Kidney (tissue), 14 donors: ENCODE data around the gene VPS18. TPM values are rescaled to one million over a fixed set of nuclear protein-coding genes. Genes with fewer than 3 reads are reported as not detected.

ENCODE experiments used
- DNase-seq, 5 donors: peaks; one replicate each; pipeline ENCODE4 v3.0.0-alpha.2; 2013 to 2020
- FAIRE-seq: peaks from 2 replicates; lab custom pipeline; 2012; peaks lifted over from hg19 to GRCh38; lab: Jason Lieb, UNC
- H3K27ac ChIP-seq, 2 donors: one replicate each; pipeline ENCODE4 v1.7.0; 2013; ENCODE audit warnings: low read depth in 2 of 2, low read length in 2 of 2, inconsistent platforms in 1 of 2
- H3K27me3 ChIP-seq: one replicate; pipeline ENCODE4 v1.7.1; 2013; ENCODE audit warnings: low read length, inconsistent platforms; ENCODE audit not compliant: control insufficient read depth, insufficient read depth
- H3K36me3 ChIP-seq, 3 donors: one replicate each; pipeline versions ENCODE4 v1.7.0 to v1.7.1; 2013; ENCODE audit warnings: low read length in 3 of 3, control low read depth in 1 of 3, inconsistent platforms in 1 of 3; ENCODE audit not compliant: insufficient read depth in 3 of 3, control insufficient read depth in 2 of 3
- H3K4me1 ChIP-seq, 3 donors: one replicate each; pipeline versions ENCODE4 v1.7.0 to v1.7.1; 2013; ENCODE audit warnings: low read length in 3 of 3, inconsistent platforms in 1 of 3, low read depth in 1 of 3; ENCODE audit not compliant: control insufficient read depth in 2 of 3, insufficient read depth in 2 of 3
- H3K4me3 ChIP-seq, 3 donors: one replicate each; pipeline versions ENCODE4 v1.7.0 to v1.8.1; 2013; ENCODE audit warnings: low read length in 3 of 3, control low read depth in 1 of 3, inconsistent platforms in 1 of 3
- H3K9ac ChIP-seq, 3 donors: one replicate each; pipeline versions ENCODE4 v1.7.0 to v1.7.1; 2013; ENCODE audit warnings: low read length in 3 of 3, control low read depth in 1 of 3, inconsistent platforms in 1 of 3
- H3K9me3 ChIP-seq, 3 donors: one replicate each; pipeline versions ENCODE4 v1.7.0 to v1.7.1; 2013; ENCODE audit warnings: low read length in 3 of 3, control low read depth in 1 of 3, inconsistent platforms in 1 of 3; ENCODE audit not compliant: control insufficient read depth in 2 of 3, insufficient read depth in 1 of 3
- intact Hi-C: fragments of 100-400 bp; cut with DNase I; formaldehyde crosslinking; loops from one replicate; pipeline ENCODE4 v1.11.1; 2022
- polyA plus RNA-seq: library from polyadenylated mRNA; stranded (reverse); fragments of 350-450 nt; fragmentation: Illumina TruSeq; extraction: RNeasy Lipid Tissue Mini Kit (QIAGEN cat#74804); gene quantifications from one replicate; pipeline ENCODE4 v1.2.3, GENCODE V29; 2014; ENCODE audit warnings: low read depth, low replicate concordance; ENCODE audit not compliant: insufficient read depth
- total RNA-seq: library from RNA; stranded (reverse); fragmentation: NEBNext Ultra II Directional; extraction: Animal tissue kit (Norgen Biotek cat#: 25700); gene quantifications from one replicate; pipeline ENCODE4 v1.2.1, GENCODE V29; 2021
- TF ChIP-seq, protein P1 (sequence below): IDR thresholded peaks from 3 replicates; pipeline ENCODE4 v1.5.1; 2012; ENCODE audit warnings: mild to moderate bottlenecking, moderate library complexity, borderline replicate concordance; ENCODE audit not compliant: insufficient read depth; ENCODE audit errors: extremely low read depth
- donor health status: control.
- donor health status: control.
- donor health status: control.
- donor health status: control.
- donor health status: control.
- donor health status: DM: yes; HTN: yes; CAD: no.
- donor health status: Normal renal cell carcinoma (clear cell type).

The VPS18 gene
- total and polyA plus RNA-seq, 2 donors from 2014 or later, result 21.9 to 28.1 TPM

DNA sequence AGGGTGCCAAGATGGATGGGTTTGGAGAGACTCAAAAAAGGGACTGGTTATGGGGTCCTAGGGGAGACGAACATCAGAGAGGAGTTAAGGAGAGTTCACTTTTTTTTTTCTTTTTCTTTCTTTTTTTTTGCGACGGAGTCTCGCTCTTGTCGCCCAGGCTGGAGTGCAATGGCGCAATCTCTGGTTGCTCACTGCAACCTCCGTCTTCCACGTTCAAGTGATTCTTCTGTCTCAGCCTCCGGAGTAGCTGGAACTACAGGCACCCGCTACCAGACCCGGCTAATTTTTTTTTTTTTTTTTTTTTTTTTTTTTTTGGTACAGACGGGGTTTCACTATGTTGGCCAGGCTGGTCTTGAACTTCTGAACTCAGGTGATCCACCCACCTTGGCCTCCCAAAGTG, 49.2 kb upstream of the VPS18 start:
- H3K4me3 ChIP-seq, result peak overlapping the region; percentile 54 to 67 (median 65)
- H3K9ac ChIP-seq, result peak overlapping the region; percentile 39 to 82 (median 71)
- peak overlapping the region; percentile 89 to 93 for H3K27ac ChIP-seq
- H3K9me3 ChIP-seq, result no peaks in the 10 kb centered on the region
- intact Hi-C loops, result no loop called here
- peaks cover 2 to 32% (median 26%) of the 10 kb centered on the region in 3 donors for H3K4me1 ChIP-seq
- H3K27me3 ChIP-seq, result no peaks in the 10 kb centered on the region
- peaks cover 0 to 3% (median 0%) of the 10 kb centered on the region in 3 donors for H3K36me3 ChIP-seq
- DNase-seq (no peak), FAIRE-seq (no peak)
- TF ChIP-seq, protein P1, sequence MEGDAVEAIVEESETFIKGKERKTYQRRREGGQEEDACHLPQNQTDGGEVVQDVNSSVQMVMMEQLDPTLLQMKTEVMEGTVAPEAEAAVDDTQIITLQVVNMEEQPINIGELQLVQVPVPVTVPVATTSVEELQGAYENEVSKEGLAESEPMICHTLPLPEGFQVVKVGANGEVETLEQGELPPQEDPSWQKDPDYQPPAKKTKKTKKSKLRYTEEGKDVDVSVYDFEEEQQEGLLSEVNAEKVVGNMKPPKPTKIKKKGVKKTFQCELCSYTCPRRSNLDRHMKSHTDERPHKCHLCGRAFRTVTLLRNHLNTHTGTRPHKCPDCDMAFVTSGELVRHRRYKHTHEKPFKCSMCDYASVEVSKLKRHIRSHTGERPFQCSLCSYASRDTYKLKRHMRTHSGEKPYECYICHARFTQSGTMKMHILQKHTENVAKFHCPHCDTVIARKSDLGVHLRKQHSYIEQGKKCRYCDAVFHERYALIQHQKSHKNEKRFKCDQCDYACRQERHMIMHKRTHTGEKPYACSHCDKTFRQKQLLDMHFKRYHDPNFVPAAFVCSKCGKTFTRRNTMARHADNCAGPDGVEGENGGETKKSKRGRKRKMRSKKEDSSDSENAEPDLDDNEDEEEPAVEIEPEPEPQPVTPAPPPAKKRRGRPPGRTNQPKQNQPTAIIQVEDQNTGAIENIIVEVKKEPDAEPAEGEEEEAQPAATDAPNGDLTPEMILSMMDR, result no peak

DNA sequence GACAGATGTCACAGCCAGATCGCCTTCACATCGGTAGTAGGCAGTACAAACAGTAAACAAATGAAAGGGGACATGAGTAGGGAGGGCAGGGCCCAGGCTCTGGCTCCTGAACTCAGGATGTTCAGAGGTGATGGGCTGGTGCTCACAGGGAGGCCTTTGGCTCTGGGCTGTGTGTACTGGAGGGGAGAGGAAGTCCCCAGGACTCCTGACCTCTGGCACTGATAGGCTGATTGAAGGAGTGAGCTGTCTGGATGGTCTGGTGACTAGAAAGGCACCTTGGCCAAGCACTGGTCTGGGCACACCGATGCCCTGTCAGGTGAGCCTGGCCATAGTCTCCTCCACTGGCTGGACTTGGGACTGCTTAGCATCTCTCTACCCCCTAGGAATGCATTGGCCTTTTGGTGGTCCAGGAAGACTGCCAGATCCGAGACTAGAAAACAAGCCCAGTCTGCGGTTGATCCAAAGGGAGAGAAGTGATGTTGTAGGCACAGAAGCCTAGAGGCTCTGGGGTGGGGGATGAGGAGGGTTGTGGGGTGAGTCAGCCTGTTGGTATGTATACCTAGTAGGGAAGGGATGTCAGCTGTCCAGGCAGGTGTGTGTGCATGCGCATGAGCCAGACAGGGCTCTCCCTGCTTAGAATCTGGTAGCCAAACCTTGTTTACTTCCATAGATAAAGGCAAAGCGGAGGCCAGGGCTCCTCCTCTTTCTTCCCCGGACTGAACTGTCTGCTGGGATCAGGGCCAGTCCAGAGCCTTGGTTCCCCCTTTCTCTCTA, 48.6 kb upstream of the VPS18 start:
- no peaks in the 10 kb centered on the region for H3K9me3 ChIP-seq
- intact Hi-C loops, result no loop called here
- peak overlapping the region; percentile 89 to 93 for H3K27ac ChIP-seq
- H3K4me1 ChIP-seq, result peaks cover 2 to 32% (median 26%) of the 10 kb centered on the region in 3 donors
- no peak for FAIRE-seq
- no peaks in the 10 kb centered on the region for H3K27me3 ChIP-seq
- TF ChIP-seq, protein P1, result no peak
- H3K9ac ChIP-seq, result peak overlapping the region in 2 of 3 donors; percentile 76 to 82
- peaks cover 0 to 2% (median 0%) of the 10 kb centered on the region in 3 donors for H3K36me3 ChIP-seq
- H3K4me3 ChIP-seq, result peak overlapping the region; percentile 36 to 67 (median 54)
- peak in 2 of 5 donors; percentile 49 to 82 for DNase-seq

DNA sequence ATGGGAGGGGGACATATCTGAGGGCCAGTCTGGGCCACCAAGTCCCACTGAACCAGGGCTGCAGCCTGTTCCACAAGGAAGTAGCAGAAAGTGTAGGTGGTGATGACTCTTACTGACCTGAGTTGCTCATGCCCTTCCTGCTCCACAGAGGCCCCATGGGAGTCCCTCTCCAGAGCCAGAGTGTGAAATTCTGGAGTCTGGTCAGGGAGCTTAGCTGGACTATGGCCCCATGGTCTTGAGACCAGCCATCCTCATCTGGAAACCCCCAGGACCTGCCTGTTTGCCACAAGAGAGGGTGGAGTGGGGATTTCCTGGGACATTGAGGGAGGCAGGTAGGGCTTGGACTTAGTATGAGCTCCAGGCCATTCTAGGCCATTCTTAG, 47.4 kb upstream of the VPS18 start:
- Histone ChIP-seq H3K4me3 (peak overlapping the region; percentile 3 to 67 (median 13)), H3K27me3 (no peaks in the 10 kb centered on the region), H3K9me3 (no peaks in the 10 kb centered on the region), H3K4me1 (peaks cover 2 to 32% (median 26%) of the 10 kb centered on the region in 3 donors), H3K36me3 (peaks cover 0 to 2% (median 0%) of the 10 kb centered on the region in 3 donors), H3K9ac (peak overlapping the region in 2 of 3 donors; percentile 46 to 82), H3K27ac (peak overlapping the region; percentile 89 to 93)
- DNase-seq, result no peak
- TF ChIP-seq, protein P1, result no peak
- no peak for FAIRE-seq
- intact Hi-C loops, result no loop called here
